Stimulated activated CD8-positive, alpha-beta memory T cell treated with anti-CD3 and anti-CD28 coated beads, Interleukin-12 subunit alpha, Interleukin-12 subunit beta, amount 100 ng/mL, for 4 hours (primary cell): Measurements from ENCODE around the gene WDR33.
"Not testable (repeated sequence)": the region's sequence is repeated elsewhere in the genome, so short reads cannot be mapped to it uniquely, and the experiment has no call there.

ENCODE experiments used
- DNase-seq: peaks from one replicate; pipeline ENCODE4 v3.0.0-alpha.2; 2020; ENCODE audit warnings: low read depth

Gene WDR33

DNA sequence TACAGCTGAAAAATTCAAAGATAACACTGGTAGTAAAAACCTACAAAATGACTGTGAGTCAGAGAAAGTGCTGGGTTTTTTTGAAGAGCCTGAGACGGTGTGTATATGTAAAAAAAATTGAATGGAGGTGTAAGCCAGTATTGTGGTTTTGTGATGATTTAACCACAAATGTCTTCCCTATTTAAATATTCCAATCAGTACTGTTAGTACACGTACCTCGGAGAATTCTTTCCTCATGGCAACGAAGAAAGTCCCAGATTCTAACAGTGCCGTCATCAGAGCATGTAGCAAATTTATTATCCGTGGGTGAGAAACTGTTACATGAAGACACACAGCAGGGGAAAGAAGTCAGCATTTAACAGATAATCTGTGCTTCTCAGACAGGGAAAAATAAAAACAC, 48.1 kb downstream of the WDR33 start:
- no peak for DNase-seq

DNA sequence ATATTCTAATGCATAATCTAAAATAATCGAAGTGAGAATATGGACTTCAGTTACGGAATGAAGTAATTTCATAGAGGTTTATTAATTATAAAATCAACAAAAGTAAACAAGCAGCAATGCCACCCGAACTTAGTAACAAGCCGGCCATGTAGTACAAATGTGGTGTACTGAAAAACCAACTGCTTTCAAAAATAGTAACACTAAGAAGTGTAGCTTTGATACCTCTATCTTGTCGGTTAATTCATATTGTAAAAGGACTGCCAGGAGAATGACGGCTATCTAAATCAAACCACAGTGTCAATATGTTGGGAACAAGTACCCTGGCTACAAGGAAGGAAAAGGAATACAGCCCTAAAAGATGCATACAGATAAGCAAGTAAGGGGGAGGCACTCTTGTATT, 48.5 kb downstream of the WDR33 start:
- DNase-seq, result no peak

DNA sequence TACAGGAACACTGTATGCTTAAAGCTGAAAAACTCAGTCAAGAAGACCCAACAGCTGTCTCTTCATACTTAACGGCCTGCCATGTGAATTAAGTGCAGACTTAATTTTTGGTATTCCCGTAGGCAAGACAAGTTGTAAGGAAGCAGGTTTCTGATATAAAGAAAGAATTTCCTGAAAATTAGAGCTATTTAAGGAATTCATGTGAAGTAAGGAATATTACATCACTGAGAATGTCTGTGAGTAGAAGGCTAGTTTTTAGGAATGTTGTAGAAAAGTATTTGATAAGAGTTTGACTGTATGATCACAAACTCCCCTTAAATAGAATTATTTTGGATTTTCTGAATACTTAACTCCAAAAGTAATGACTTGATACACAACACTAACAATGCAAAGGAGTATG, 51.0 kb downstream of the WDR33 start:
- no peak for DNase-seq

DNA sequence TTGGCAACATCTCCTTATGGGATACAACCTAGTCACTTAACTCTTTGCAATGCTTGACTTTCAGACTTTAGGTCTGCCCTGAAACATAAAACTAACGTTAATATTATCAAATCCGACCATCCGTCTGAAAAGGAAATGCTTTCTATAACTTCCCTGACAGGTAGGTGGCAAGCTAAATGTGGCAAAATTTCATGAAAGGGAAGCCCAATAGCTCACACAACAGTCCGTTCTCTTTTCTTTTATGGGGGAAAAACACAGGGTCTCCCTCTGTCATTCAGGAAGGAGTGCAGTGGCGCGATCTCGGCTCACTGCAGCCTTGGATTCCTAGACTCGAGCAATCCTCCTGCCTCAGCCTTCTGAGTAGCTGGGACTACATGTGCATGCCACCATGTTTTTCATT, 56.8 kb downstream of the WDR33 start:
- DNase-seq, result no peak

DNA sequence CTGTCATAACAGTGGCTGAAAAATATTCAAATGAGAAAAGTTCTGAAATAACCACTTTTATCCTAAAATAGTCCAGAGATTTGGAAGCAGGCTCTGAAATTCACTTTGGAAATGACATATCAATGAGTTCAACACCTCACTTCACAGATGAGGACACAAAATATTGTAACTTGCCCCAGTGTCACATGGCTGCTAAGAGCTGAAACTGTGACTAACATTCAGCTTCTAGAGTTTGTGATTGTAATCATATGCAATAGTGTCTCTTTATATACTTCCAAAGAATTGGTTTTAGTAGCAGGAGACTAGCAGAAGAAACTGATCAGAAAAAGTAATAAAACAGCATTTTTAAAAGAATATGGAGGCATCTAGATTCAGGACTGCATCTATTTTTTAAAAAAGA, 57.6 kb downstream of the WDR33 start:
- DNase-seq, result no peak

DNA sequence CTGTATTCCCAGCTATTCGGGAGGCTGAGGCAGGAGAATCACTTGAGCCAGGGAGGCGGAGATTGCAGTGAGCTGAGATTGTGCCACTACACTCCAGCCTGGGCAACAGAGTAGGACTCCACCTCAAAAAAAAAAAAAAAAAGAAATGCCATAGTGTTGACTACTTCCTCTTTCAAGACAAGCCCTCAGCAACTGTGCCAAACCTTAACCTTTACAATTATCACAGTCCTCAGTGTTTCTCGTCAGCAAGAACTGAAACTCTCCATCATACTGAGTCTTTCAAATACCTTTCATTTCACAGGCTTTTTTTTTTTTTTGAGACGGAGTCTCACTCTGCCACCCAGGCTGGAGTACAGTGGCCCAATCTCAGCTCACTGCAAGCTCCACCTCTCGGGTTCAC, 61.4 kb downstream of the WDR33 start:
- not testable (repeated sequence) for DNase-seq

DNA sequence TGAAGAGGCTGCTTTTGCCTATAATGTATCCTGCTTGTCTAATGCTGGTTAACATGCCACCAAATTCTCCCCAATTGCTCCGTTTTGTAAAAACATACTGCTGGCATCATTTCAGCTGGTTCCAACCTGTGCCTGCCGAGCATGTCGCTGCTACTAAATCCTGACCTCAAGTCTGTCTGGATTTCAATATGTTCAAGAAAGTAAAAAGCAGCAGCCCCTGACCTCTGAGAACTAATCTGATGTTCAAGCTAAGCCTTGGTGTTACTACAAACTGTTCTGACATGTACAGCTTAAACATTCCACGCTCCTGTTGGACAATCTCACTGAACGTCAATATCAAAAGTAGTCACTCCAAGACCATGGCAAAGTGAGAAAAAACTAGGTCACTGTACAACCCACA, 63.4 kb downstream of the WDR33 start:
- no peak for DNase-seq

DNA sequence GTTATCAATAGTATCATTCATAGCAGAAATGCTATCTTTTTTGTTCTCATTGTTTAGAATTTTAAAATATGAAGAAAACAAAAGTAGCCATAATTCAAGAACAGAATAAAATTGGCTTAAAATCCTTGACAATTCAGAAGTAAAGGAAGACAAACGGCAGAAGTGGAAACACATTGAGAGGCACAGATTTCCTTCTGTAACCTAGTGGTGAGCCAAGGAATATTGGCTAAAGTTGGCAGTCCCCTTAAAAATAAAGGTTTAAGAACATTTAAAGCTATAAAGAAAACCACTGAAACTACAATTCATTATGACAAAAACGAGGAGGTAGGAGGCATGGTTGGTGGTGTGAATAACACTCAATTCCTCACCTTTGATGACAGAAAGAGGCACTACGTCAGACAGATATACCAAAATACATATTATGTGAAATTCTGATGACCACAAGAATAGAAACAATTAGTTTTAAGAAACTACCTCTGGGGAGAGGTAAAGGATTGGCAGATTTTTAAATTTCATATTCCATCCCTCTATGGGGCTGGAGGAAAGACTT, 67.4 kb downstream of the WDR33 start:
- no peak for DNase-seq

DNA sequence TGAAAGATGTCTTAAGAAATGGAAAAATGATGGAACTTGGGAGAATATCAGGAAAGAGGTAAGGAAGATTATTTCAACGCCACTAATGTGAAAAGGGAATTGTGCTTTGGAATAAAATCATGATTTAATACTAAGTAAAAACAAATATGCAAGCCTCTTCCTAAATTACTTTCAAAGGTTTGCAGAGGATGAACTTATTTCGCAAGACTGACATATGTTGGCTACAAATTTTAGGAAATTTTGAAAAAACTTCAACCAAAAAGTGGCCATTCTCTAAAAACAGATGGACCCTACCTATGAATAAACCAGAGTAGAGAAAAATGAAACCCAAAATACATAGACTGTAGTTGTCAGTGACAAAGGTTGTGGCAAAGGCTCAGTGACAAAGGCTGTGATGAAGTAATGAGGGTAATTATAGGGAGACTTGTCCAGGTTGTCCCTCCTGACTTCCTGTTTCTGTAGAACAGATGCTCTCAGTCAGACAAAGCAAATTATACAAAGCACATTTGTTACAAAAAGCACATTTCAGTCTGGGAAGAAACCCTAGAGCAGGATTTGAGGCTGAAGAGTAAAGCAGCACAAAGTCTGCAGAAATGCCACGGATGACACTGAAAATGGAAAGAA, 70.2 kb downstream of the WDR33 start:
- DNase-seq, result no peak

DNA sequence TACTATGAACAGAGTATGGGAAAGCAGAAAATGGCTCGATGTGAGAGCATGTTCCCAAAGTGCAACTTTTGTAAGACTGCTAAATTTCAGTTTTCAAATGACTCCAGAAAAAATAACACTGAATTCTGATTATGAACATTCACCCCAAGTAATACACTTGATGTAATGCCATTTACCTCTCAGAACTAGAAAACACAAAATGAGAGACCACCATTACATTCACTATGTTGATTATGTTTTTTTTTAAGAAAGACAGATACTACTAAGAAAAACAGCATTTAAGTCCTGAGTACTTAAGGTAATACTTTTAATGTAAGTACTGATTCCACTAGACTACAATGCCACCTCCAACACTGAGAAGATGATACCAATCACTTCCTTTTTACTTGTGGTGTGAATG, 71.2 kb downstream of the WDR33 start:
- DNase-seq, result no peak

DNA sequence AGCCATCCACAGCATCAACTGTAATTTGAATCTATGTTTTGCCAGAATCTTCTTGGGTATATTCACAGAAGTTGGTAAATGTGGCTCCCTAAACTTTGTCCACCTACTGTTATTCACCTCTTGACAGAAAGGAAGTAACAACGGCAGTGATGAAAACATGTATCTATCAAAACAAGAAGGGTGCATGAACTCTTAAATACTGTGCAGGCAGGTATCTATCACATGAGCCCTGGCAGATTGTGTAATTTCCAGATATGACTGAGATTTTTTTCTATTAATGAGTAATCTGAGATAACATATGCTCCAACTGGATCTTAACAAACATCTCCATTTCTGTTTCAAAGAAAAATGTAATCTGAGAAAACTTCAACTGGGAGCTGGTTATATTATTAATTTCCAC, 73.1 kb downstream of the WDR33 start:
- no peak for DNase-seq

DNA sequence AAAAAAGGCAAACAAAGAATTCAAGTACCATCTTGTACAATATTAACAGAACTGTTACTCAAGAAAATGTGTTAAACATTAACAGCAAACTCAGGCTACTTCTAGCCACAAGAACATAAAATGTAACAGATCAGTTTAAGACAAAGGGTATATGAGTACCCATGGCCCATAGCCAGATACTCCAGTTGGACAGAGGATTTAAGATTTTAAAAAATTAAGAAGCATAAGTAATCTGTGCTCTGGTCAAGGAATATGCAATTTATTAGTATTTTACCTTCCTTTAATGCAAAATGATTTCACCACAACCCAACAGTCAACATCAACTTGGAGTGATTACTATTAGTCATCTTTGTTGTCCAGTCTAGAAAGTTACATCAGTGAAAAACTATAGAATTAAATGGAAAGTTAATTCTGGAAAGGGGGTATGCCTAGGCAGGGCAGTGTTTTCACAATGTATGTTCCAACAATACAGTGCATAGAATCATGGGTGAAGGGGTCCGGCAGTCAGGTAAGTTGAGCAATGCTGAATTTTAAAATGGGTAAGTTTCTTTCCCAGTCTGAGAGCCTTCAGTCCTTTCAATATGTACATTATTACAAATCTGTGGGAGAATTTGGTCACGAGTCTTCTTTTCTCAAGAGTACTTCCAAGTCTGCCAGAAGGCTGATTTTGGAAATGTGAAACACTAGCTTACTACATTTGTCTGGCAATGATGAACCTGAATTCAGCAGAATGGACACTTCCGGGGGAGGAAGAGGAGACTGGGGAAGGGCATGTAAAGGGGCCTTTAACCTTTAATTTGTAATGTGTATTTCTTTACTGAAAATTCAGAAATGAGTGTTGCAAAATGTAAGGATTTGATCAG, 75.2 kb downstream of the WDR33 start:
- DNase-seq, result no peak

DNA sequence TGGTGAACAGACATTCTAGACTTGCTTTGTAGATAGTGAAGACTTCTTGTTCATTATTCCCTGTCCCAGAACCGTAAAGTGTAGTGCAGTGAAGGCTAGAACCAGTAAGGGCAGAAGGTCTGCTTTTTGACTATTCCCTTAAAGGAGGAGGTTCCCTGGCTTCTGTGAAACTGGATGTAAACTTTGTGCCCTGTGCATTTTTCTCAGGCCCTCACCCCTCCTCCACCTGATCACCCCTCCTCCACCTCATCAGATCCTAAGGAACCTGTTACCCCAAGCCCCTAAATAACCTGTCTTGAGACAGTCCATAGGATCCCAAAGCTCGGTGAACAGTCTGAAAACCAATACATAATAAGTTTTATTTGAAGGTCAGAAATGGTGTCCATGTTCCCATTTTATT, 75.9 kb downstream of the WDR33 start:
- no peak for DNase-seq

DNA sequence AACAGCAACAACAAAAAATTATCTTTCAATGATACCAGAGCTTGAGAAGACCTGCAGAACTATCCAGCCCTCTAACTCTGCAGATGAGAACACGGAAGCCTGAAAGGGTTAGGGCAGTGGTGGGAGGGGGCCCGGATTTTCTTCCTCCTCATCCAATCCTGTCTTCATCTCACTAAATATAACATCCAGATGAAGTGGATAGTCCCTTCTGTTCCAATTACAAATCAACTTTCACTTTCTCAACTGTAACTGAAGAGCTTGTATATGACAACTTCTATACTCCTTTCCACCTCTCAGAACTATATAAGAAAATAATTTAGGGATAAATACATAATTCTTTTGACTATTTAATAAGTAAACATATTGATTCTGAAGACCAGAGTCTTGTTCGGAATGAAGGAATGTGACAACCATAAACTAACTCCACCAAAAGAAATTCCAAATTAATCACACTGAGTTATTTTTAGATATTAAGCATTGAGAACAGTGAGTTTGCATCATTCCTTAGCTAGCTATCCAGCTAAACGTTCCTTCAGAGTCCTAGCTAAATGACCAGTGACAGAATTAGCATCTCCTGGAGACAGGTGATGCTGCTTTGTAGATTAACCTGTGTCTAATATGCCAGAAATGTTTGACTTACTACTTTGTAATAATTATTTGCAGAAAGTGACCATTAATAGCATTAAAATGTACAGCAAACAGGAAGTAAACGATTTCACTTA, 77.0 kb downstream of the WDR33 start:
- DNase-seq, result no peak

DNA sequence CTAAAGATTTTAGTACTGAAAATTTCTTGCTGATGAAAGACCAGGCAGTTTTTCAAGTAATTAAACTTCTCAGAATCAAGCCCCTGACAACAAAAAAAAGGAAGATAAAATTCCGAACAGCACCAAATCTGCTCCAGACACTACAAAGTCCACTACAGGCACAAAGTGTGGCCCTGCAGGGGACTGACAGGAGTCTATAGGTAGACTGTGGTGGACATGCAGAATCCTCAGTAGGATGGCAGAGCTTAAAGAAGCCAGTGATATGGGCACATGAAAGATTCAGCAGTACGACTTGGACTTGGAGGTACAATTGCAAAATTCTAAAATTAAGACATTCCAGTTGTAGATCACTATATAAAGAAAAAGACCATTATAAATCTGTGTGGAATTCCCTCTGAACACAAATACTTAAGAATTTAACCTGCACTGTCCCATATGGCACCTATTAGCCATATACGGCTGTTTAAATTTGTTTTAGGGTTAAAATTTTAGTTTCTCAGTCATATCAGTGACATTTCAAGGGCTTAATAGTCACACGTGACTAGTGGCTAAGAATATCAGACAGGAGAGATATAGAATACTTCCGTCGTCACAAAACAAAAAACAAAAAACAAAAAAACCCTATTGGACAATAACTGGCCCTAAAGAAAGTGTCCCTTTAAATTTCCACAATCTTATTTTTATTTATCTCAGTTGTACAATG, 77.7 kb downstream of the WDR33 start:
- no peak for DNase-seq

DNA sequence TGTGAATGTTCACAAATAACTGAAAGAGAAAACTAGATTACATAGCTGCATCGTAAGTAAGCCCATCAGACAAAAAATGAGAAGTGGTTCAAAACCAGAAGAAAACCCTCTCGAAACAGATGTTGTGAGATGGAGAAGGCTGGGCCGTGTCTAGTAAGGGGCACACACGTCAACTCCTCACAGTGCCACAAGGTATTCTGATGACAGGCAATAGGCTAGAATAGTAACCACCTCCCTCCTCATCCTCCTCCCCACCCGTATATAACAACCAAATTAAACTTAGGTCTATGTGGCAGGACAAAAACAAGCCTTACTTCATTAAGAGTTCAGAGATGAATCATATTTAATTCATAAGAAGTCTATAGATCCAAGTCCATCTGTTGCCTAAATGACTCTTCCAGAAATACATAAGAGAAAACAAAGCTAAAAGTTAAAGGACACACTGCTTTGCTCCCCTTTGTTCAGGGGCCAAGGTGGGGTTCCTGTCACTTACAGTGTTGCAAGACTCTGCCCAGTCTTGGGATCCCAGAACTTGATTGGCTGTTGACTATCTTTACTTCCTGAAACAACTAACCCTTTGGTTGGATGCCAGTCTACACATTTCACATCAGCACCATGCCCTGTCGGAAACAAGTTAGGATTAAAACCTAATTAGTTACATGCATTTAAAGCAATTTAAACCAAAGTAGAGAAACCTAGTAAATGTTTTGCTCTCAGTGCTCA, 84.7 kb downstream of the WDR33 start:
- no peak for DNase-seq

DNA sequence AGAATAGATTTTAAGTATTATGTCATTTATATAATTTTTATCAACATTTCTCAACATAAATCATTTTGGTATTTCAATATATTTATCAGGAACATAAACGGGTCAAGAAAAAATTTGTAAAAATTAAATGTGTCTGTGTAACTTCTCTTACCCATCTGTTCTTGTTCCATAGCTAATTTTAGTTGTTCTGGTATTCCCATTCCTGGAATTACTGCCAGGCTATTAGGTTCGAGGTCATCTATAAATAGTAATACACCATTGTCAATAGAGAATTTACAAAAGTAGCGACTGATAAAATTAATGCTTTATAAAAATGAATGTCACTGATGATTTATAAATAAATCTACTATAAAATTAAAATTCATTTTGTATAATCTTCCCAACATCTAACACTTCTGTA, 88.2 kb downstream of the WDR33 start:
- no peak for DNase-seq

DNA sequence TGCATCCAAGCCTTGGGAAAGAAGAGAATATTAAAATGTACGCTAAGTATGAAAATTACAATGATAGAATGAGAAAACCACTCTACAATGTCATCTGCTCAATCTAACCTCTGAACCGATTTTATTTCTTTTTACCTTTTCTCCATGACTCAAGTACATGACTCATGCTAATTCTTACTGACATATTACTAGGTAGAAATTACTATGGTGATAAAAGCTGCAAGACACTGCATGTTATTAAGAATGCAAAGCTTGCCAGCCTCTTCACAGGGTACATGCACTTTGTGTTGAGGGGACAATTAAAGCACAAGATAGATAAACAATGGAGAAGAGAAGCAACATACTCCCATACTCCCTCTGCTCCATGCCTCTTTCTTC, 89.0 kb downstream of the WDR33 start:
- DNase-seq, result no peak

DNA sequence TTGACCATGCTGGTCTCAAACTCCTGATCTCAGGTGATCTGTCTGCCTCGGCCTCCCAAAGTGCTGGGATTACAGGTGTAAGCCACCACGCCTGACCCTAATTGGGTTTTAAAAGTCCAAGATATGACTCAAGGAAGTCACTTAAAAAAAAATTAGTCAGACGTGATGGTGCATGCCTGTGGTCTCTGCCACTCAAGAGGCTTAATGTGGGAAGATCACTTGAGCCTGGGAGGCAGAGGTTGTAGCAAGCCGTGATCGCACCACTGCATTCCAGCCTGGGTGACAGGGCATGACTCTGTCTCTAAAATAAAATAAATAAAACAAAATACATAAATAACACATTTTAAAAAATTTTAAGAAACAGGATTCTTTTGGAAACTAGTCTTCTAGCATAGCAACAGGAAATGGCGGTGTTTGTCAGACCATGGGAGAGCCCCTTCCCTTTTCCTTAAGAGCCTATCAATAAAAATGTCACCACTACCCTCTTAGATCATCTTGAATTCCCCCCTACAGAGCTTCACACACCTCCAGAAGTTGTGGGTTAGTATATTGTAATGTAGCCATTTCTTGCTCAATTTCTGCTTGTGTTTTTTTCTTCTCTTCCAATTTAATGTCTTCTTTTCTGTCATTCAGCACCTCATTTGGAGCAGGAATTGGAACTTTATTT, 89.5 kb downstream of the WDR33 start:
- DNase-seq, result no peak

DNA sequence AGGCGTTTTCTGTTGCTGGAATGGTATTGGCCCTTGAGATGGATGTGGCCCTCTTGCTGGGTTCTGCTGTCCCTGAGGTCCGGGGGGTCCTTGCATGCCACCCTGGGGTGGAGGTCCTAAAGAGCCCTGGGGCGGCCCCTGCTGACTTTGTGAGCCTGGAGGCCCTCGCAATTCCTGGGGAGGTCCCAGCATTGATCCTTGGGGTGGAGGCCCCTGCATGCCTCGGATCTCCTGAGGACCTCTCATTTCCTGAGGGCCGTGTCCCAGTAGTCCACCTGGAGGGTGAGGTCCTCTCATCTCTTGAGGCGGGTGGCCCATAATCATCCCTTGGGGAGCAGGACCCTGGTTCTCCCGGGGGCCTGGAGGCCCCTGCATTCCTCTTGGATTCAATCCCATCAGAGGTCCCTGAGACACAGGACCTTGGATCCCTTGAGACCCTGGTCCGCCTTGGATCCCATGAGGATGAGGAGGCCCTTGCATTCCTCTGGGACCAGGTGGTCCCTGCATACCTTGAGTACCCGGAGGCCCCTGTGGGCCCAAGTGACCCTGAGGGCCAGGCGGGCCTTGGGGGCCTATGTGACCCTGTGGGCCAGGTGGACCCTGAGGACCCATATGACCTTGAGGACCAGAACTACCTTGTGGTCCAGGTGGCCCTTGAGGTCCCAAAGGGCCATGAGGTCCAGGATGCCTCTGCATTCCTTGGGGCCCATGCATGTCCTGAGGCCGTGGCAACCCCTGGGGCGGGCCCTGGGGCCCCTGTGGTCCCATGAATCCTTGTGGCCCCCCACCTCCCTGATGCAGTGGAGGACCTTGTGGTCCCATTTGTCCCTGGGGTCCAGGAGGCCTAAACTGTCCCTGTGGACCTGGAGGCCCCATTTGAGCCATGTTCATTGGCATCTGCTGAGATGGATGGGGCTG, 91.4 kb downstream of the WDR33 start:
- no peak for DNase-seq
